Vagina (tissue), 2 donors: ENCODE results near the gene PRRT4. TPM values are rescaled to one million over a fixed set of nuclear protein-coding genes. Genes with fewer than 3 reads are reported as not detected.

Experiments used
- DNase-seq, 2 donors: peaks; one replicate each; pipeline ENCODE4 v3.0.0-alpha.2; 2017; ENCODE audit errors: extremely low spot score in 2 of 2
- H3K27ac ChIP-seq: fragments of 200-600 bp; sonication (generic); one replicate; pipeline ENCODE4 v1.5.1; 2019
- H3K27me3 ChIP-seq: fragments of 200-600 bp; sonication (generic); one replicate; pipeline ENCODE4 v1.5.1; 2019
- H3K36me3 ChIP-seq, 2 donors: fragments of 200-600 bp; sonication (generic); one replicate each; pipeline ENCODE4 v1.5.1; 2017 to 2019
- H3K4me1 ChIP-seq: fragments of 200-600 bp; sonication (generic); one replicate; pipeline ENCODE4 v1.5.1; 2019
- H3K4me3 ChIP-seq, 2 donors: fragments of 200-600 bp; sonication (generic); 1 replicate in 1 of 2; 2 replicates in 1 of 2; pipeline ENCODE4 v1.5.1; 2016 to 2019
- H3K9me3 ChIP-seq: fragments of 200-600 bp; sonication (generic); one replicate; pipeline ENCODE4 v1.5.1; 2019
- CTCF ChIP-seq, 3 experiments: fragments of 450-650 bp in 2 of 3; fragments of 200-600 bp in 1 of 3; sonication (generic) in 1 of 3; IDR thresholded peaks; one replicate each; pipeline ENCODE4 v1.5.1; 2017 to 2019; ENCODE audit warnings: antibody characterized with exemption in 3 of 3, mild to moderate bottlenecking in 2 of 3, moderate library complexity in 2 of 3
- POLR2A ChIP-seq, 2 donors: fragments of 450-650 bp; IDR thresholded peaks; one replicate each; pipeline ENCODE4 v1.6.1; 2017; ENCODE audit warnings: antibody characterized with exemption in 2 of 2, mild to moderate bottlenecking in 2 of 2, moderate library complexity in 2 of 2
- POLR2AphosphoS5 ChIP-seq, 2 donors: sonication (generic); formaldehyde crosslinking; IDR thresholded peaks; one replicate each; pipeline ENCODE4 v1.9.0; 2017; ENCODE audit warnings: antibody characterized with exemption in 2 of 2, mild to moderate bottlenecking in 2 of 2, low read depth in 1 of 2; ENCODE audit not compliant: insufficient read depth in 1 of 2
- intact Hi-C: fragments of 100-400 bp; cut with DNase I; formaldehyde crosslinking; loops from one replicate; pipeline ENCODE4 v1.15.1; 2023
- total RNA-seq: library from RNA; depleted of rRNA; stranded (reverse); fragments of >200 nt; gene quantifications from one replicate; pipeline ENCODE4 v1.2.3, GENCODE V29; 2016

PRRT4 gene
- total RNA-seq, 1 donor from 2014 or later = 7.6 TPM

GRCh38 chr7:128390871-128391565, 29.5 kb upstream of the PRRT4 start:
- Histone ChIP-seq H3K36me3 (peaks cover 0 to 37% of the 10 kb centered on the region in 2 donors), H3K27ac (no peak overlapping the region), H3K4me1 (peaks cover 5% of the 10 kb centered on the region), H3K27me3 (no peaks in the 10 kb centered on the region), H3K4me3 (no peak overlapping the region), H3K9me3 (no peaks in the 10 kb centered on the region)
- DNase-seq = no peak
- intact Hi-C loops = no loop called here
- no peak for TF ChIP-seq POLR2AphosphoS5 (IDR thresholded peaks at IDR 0.05; ENCODE audit: insufficient read depth in 1 of 2, low read depth in 1 of 2)
- no peak for TF ChIP-seq POLR2A (IDR thresholded peaks at IDR 0.05)
- TF ChIP-seq CTCF (IDR thresholded peaks at IDR 0.05) = no peak

- H3K4me3 ChIP-seq = no peak overlapping the region
- no peak overlapping the region for H3K27ac ChIP-seq
- intact Hi-C loops = loop anchor here (5.0 kb wide), 1 partner anchor 42 kb away; no protein-coding TSS in a partner anchor
- peaks cover 5% of the 10 kb centered on the region for H3K4me1 ChIP-seq
- H3K36me3 ChIP-seq = peaks cover 0 to 24% of the 10 kb centered on the region in 2 donors
- H3K27me3 ChIP-seq = no peaks in the 10 kb centered on the region
- no peak for TF ChIP-seq CTCF (IDR thresholded peaks at IDR 0.05)
- no peak for TF ChIP-seq POLR2AphosphoS5 (IDR thresholded peaks at IDR 0.05; ENCODE audit: insufficient read depth in 1 of 2, low read depth in 1 of 2)
- TF ChIP-seq POLR2A (IDR thresholded peaks at IDR 0.05) = no peak
- DNase-seq = no peak
- no peaks in the 10 kb centered on the region for H3K9me3 ChIP-seq
These were observed 28.3 kb upstream of the PRRT4 start for GRCh38 chr7:128389618-128390329.

- intact Hi-C loops = loop anchor here (5.0 kb wide), 1 partner anchor 42 kb away; no protein-coding TSS in a partner anchor
- H3K4me3 ChIP-seq = no peak overlapping the region
- no peak overlapping the region for H3K27ac ChIP-seq
- H3K27me3 ChIP-seq = no peaks in the 10 kb centered on the region
- H3K9me3 ChIP-seq = no peaks in the 10 kb centered on the region
- peaks cover 0 to 18% of the 10 kb centered on the region in 2 donors for H3K36me3 ChIP-seq
- TF ChIP-seq CTCF (IDR thresholded peaks at IDR 0.05) (no peak), POLR2A (IDR thresholded peaks at IDR 0.05) (no peak), POLR2AphosphoS5 (IDR thresholded peaks at IDR 0.05; ENCODE audit: insufficient read depth in 1 of 2, low read depth in 1 of 2) (no peak)
- DNase-seq = no peak
- peaks cover 5% of the 10 kb centered on the region for H3K4me1 ChIP-seq
These were observed 27.7 kb upstream of the PRRT4 start for GRCh38 chr7:128389085-128389617.

GRCh38 chr7:128388145-128388485, 26.6 kb upstream of the PRRT4 start:
- Histone ChIP-seq H3K4me3 (no peak overlapping the region), H3K9me3 (no peaks in the 10 kb centered on the region), H3K4me1 (peaks cover 5% of the 10 kb centered on the region), H3K27ac (no peak overlapping the region), H3K36me3 (peaks cover 0 to 8% of the 10 kb centered on the region in 2 donors), H3K27me3 (no peaks in the 10 kb centered on the region)
- no peak for DNase-seq
- intact Hi-C loops = loop anchor here (5.0 kb wide), 1 partner anchor 41 kb away; no protein-coding TSS in a partner anchor
- TF ChIP-seq POLR2A (IDR thresholded peaks at IDR 0.05) (no peak), POLR2AphosphoS5 (IDR thresholded peaks at IDR 0.05; ENCODE audit: insufficient read depth in 1 of 2, low read depth in 1 of 2) (no peak), CTCF (IDR thresholded peaks at IDR 0.05) (no peak)
